ENCODE data around the gene ST6GAL1. TPM values are rescaled to one million over a fixed set of nuclear protein-coding genes. Genes with fewer than 3 reads are reported as not detected.
"Not testable (repeated sequence)": the region's sequence is repeated elsewhere in the genome, so short reads cannot be mapped to it uniquely, and the experiment has no call there.

Gene ST6GAL1
- total RNA-seq, 1 donor from 2014 or later, result 410 TPM

DNA sequence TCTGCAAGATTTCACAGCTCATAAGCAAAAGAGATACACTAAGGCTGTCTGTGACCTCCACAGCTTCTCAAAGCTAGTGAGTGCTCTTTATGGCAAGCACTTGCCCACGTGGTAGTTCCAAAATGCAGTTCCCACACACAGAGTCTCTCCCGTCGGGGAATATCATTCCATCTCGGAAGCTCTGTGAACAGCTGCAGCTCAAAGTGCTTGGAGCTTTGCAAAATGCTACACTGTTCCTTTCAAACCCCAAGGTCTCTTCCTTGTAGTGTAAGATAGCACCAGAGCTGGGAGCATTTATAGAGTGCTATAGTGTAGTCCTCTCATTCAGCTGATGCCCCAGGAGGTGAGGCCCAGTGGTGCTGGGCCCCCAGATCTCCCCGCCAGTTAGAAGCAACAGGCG is 36.1 kb downstream of the ST6GAL1 start:
- ATAC-seq, result no peak
- DNase-seq (ENCODE audit: low spot score), result no peak

GRCh38 chr3:186967236-186967635 is 36.9 kb downstream of the ST6GAL1 start:
- DNase-seq (ENCODE audit: low spot score); ATAC-seq: not testable (repeated sequence)

DNA sequence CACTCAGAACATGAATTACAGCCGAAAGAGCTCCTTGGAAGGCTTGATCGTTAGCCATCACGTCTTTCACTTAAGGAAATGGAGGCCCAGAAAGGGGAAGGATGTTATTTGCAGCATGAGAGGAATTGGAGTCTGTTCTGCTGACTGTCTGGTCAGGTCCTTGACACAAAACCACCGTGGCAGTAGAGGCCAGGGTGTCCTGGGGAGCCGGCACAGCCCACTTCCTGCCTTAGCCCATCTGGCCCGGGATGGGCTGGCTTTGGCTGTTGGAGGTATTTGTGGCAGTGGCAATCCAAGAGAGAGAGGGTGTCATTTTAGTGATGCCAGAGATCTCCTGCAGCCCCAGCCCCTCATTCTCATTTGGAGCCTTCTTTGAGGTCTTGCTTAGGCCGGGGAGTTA is 37.4 kb downstream of the ST6GAL1 start:
- no peak for DNase-seq (ENCODE audit: low spot score)
- no peak for ATAC-seq

- ATAC-seq (peak; percentile 7), DNase-seq (ENCODE audit: low spot score) (no peak)
Observed at GRCh38 chr3:186969607-186970006, 39.3 kb downstream of the ST6GAL1 start.

DNA sequence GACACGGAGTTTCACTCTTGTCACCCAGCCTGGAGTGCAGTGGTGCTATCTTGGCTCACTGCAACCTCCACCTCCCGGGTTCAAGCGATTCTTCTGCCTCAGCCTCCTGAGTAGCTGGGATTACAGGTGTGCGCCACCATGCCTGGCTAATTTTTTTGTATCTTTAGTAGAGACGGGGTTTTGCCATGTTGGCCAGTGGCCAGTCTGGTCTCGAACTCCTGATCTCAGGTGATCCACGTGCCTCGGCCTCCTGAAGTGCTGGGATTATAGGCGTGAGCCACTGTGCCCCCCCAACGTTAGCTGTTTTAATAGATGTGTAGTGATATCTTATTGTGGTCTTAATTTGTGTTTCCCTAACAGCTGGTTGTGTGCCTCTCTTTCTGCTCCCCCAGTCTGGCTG is 40.8 kb downstream of the ST6GAL1 start:
- not testable (repeated sequence) for ATAC-seq; DNase-seq (ENCODE audit: low spot score)

DNA sequence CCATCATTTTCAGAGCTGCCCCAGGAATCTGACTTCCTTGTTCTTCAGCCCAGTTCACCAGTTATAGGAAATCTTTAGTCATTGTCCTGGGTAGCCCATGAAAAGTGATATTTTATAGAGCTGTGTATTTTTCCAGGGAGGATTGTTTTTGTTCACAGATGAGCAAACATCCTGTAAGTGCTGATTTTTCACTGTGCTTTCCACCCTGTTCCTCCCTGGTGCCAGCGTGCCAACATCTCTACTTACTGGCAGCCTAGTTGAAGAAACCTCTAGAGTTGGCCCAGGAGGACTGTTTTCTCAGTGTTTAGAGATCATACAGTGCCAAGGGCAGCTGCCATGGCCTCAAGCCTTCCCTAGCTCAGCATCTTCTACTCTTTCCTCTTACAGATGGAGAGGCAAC is 41.3 kb downstream of the ST6GAL1 start:
- peak; percentile 74 for DNase-seq (ENCODE audit: low spot score)
- peak; percentile 54 for ATAC-seq

DNA sequence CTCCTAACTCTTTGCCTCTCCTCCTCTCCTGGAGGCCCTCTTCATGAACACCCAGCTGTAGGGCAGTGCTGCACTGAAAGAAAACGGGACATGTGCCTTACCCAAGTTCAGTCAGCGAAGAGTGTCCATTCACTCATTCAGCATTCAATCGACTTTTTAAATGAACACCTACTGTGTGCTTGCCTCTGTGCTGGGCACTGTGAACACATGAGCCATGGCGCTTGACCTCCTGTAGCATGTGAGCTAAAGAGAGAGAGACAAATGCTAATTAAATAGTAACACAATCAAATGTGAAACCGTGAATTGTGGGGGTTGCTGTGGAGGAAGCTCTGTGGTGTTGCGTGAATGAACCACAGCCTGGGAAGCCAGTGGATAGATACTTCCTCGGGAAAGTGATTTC is 43.4 kb downstream of the ST6GAL1 start:
- no peak for DNase-seq (ENCODE audit: low spot score)
- ATAC-seq, result no peak

- peak; percentile 73 for ATAC-seq
- DNase-seq (ENCODE audit: low spot score), result peak; percentile 93
Observed at GRCh38 chr3:186974824-186975313, 44.5 kb downstream of the ST6GAL1 start.

DNA sequence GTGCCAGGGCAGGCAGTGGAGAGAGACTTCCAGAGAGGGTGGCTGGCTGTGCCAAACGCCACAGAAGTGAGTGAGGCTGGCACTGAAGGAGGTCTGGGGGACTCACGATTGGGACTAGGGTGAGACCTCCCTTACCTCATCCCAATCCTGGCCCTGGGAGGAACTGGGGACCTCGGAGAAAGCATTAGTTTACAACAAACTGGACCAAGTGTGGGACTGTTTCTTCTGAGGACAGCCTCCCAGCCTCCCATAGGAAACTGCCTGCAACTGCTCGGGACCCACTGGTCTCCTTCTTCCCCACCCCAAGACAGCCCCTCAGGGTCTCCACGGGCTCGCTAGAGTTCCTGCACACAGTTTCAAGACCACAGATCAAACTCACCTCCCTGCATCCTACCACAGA is 45.4 kb downstream of the ST6GAL1 start:
- DNase-seq (ENCODE audit: low spot score) (no peak), ATAC-seq (peak; percentile 18)

GRCh38 chr3:186976837-186977750 is 46.8 kb downstream of the ST6GAL1 start:
- DNase-seq (ENCODE audit: low spot score) (peak; percentile 87), ATAC-seq (peak; percentile 65)

DNA sequence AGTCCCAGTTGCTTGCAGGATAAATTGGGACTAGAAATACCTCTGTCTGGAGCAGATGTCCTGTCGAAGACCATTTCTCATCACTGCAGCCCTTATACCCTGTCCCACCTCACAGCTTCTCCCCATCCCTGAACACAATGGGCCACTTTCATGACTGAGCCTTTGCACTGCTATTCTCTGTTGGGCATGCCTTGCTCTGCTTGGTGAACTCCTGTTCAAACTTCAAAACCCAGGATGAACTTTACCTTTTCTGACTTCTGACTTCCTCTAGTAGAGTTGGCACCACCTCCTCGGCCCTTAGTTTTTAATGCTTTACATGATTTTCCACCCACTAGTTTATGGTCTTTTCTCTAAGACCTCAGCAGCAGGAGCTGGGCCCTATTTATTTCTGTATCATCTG is 48.4 kb downstream of the ST6GAL1 start:
- ATAC-seq (peak; percentile 9), DNase-seq (ENCODE audit: low spot score) (no peak)

DNA sequence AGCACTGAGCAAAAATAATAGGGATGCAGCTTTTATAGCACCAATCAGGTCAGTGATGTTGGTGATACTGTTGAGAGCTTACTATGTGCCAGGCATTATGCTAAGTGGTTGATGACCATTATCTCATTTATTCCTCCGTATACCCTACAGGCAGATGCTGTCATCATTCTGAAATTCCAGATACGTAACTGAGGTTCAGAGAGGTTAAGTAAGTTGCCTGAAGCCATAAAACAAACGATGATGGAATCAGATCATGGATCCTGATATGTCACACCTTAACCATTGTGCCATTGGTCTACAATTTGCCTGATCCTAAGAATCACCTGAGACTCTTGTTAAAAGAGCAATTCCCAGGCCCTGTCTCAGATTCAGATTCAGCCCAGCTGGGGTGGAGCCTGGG is 49.5 kb downstream of the ST6GAL1 start:
- DNase-seq (ENCODE audit: low spot score) (peak; percentile 23), ATAC-seq (no peak)

- peak; percentile 25 for ATAC-seq
- no peak for DNase-seq (ENCODE audit: low spot score)
Observed at GRCh38 chr3:186980989-186981388, 50.7 kb downstream of the ST6GAL1 start.

GRCh38 chr3:186983659-186984058 is 53.3 kb downstream of the ST6GAL1 start:
- ATAC-seq, result no peak

GRCh38 chr3:186984064-186984463 is 53.7 kb downstream of the ST6GAL1 start:
- ATAC-seq, result no peak
- no peak for DNase-seq (ENCODE audit: low spot score)

More at GRCh38 chr3:186983659-186984058, 53.3 kb downstream of the ST6GAL1 start:
- no peak for DNase-seq (ENCODE audit: low spot score)

GRCh38 chr3:186985661-186986364 is 55.5 kb downstream of the ST6GAL1 start:
- ATAC-seq, result no peak
- no peak for DNase-seq (ENCODE audit: low spot score)

DNA sequence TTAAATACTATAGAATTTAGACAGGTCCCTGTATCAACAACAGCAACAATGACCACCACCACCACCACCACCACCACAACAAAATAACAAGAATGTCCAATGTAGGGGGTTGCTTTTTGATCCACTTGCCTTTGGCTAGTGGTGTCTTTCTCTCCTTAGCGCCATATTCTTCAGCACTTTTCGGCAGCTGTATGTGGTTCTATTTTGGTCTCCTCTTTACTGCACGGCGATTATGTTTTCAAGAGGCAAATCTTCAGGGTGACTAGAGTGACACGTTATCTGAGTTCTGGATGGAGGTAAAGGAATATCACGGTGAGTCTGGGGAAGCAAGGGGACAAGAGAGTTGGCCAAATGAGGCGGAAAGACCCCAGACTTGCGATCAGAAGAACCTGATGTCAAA is 56.1 kb downstream of the ST6GAL1 start:
- DNase-seq (ENCODE audit: low spot score) (no peak), ATAC-seq (no peak)

DNA sequence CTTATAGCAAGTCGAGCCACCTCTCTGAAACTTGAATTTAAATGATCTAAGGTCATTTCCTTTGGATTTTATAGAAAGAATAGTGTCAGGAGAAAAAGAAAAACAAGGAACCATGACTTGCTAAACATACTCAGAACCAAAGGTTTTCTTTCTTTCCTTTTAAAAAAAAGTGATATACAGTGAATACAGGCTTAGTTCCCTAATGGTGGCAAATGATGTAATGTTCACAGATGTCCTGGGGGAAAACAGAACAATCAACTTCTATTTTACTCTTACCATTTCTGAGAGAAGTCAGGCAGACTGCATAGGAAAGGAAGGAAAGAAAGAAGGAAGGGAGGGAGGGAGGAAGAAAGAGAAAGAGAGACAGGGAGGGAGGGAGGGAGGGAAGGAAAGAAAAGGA is 56.5 kb downstream of the ST6GAL1 start:
- ATAC-seq, result no peak
- DNase-seq (ENCODE audit: low spot score), result no peak

DNA sequence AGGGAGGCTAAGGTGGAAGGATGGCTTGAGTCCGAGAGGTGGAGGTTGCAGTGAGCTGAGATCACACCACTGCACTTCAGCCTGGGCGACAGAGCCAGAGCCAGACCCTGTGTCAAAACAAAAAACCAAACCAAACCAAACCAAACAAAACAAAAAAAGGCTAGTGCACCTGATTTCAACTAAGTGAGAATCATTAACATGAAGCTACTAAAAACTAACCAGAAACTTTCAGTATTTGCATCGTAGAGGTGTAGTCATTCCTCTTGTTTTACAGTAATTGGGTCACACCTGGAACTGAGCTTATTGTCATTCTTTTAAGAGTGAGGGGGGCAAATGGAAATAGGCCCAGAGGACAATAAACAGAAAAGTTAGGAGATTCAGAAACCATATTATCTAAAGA is 58.5 kb downstream of the ST6GAL1 start:
- DNase-seq (ENCODE audit: low spot score), result no peak

GRCh38 chr3:186989429-186989828 is 59.1 kb downstream of the ST6GAL1 start:
- ATAC-seq (peak; percentile 61), DNase-seq (ENCODE audit: low spot score) (peak; percentile 83)

More for the DNA sequence above, 58.5 kb downstream of the ST6GAL1 start:
- no peak for ATAC-seq

GRCh38 chr3:186990277-186990676 is 60.0 kb downstream of the ST6GAL1 start:
- ATAC-seq, result no peak
- no peak for DNase-seq (ENCODE audit: low spot score)

GRCh38 chr3:186990878-186991308 is 60.6 kb downstream of the ST6GAL1 start:
- ATAC-seq, result peak; percentile 66

More at GRCh38 chr3:186990878-186991308, 60.6 kb downstream of the ST6GAL1 start:
- DNase-seq (ENCODE audit: low spot score), result peak; percentile 86

Measured in left lobe of liver (tissue), 2 donors.